Measurements from ENCODE around the gene GRIK1.

- TF ChIP-seq POLR2AphosphoS5 (IDR thresholded peaks at IDR 0.05; ENCODE audit: borderline replicate concordance, low read depth, low read length) = no peak
- no peak for TF ChIP-seq EZH2 (IDR thresholded peaks at IDR 0.05)
Measured at GRCh38 chr21:29684106-29684505, 255.7 kb downstream of the GRIK1 start.

All from SK-N-MC (cell line).